Loucy (cell line): Measurements from ENCODE around the gene XKR7.

Experiments
- H2AFZ ChIP-seq: fragments of 200-600 bp; sonication (generic); 2 replicates; pipeline ENCODE4 v1.6.0; 2016; ENCODE audit warnings: antibody characterized with exemption, mild to moderate bottlenecking, low read length, moderate library complexity
- H3F3A ChIP-seq: fragments of 200-600 bp; 2 replicates; pipeline ENCODE4 v1.6.0; 2016; ENCODE audit warnings: antibody characterized with exemption, low read depth, mild to moderate bottlenecking
- H3K27me3 ChIP-seq: fragments of 200-600 bp; sonication (generic); 2 replicates; pipeline ENCODE4 v1.6.1; 2014; ENCODE audit warnings: low read length, mild to moderate bottlenecking; ENCODE audit not compliant: insufficient read depth, poor library complexity, severe bottlenecking
- H3K36me3 ChIP-seq: fragments of 200-600 bp; sonication (generic); 2 replicates; pipeline ENCODE4 v1.6.1; 2016; ENCODE audit warnings: low read length; ENCODE audit not compliant: insufficient read depth
- H3K4me1 ChIP-seq: fragments of 200-600 bp; sonication (generic); 2 replicates; pipeline ENCODE4 v1.5.1; 2014; ENCODE audit warnings: low read length, mild to moderate bottlenecking; ENCODE audit not compliant: insufficient read depth, poor library complexity, severe bottlenecking
- H3K4me2 ChIP-seq: fragments of 200-600 bp; sonication (generic); 2 replicates; pipeline ENCODE4 v1.6.0; 2014; ENCODE audit warnings: antibody characterized with exemption, low read length, low read depth, mild to moderate bottlenecking; ENCODE audit not compliant: poor library complexity, severe bottlenecking
- H3K4me3 ChIP-seq: fragments of 200-600 bp; sonication (generic); 2 replicates; pipeline ENCODE4 v1.5.1; 2014; ENCODE audit warnings: low read length, mild to moderate bottlenecking, mixed read lengths; ENCODE audit not compliant: poor library complexity, severe bottlenecking
- H3K79me2 ChIP-seq: fragments of 200-600 bp; sonication (generic); 2 replicates; pipeline ENCODE4 v1.6.1; 2014; ENCODE audit warnings: low read length; ENCODE audit not compliant: insufficient read depth
- H3K9ac ChIP-seq: fragments of 200-600 bp; sonication (generic); 2 replicates; pipeline ENCODE4 v1.6.0; 2014; ENCODE audit warnings: mild to moderate bottlenecking, low read depth, low read length, moderate library complexity; ENCODE audit not compliant: poor library complexity, severe bottlenecking
- H3K9me2 ChIP-seq: fragments of 200-600 bp; sonication (generic); replicated peaks from 2 replicates; pipeline ENCODE4 v1.6.1; 2016; ENCODE audit warnings: low read depth, low read length, mixed read lengths
- H3K9me3 ChIP-seq: fragments of 200-600 bp; sonication (generic); 2 replicates; pipeline ENCODE4 v1.6.1; 2014; ENCODE audit warnings: mild to moderate bottlenecking, antibody characterized with exemption, low read length, low read depth; ENCODE audit not compliant: insufficient read depth
- H4K20me1 ChIP-seq: fragments of 200-600 bp; sonication (generic); 2 replicates; pipeline ENCODE4 v1.6.0; 2014; ENCODE audit warnings: antibody characterized with exemption, low read length, mild to moderate bottlenecking; ENCODE audit not compliant: insufficient read depth, poor library complexity, severe bottlenecking
- EZH2phosphoT487 ChIP-seq: fragments of 200-600 bp; IDR thresholded peaks from 2 replicates; pipeline ENCODE4 v1.6.1; 2018; ENCODE audit warnings: antibody characterized with exemption, mild to moderate bottlenecking, moderate library complexity, borderline replicate concordance
- TF ChIP-seq, protein P1 (sequence below): fragments of 200-600 bp; sonication (generic); conservative IDR thresholded peaks from 2 replicates; pipeline ENCODE4 v1.5.1; 2014; ENCODE audit warnings: mild to moderate bottlenecking, antibody characterized with exemption, low read length

XKR7 gene

DNA sequence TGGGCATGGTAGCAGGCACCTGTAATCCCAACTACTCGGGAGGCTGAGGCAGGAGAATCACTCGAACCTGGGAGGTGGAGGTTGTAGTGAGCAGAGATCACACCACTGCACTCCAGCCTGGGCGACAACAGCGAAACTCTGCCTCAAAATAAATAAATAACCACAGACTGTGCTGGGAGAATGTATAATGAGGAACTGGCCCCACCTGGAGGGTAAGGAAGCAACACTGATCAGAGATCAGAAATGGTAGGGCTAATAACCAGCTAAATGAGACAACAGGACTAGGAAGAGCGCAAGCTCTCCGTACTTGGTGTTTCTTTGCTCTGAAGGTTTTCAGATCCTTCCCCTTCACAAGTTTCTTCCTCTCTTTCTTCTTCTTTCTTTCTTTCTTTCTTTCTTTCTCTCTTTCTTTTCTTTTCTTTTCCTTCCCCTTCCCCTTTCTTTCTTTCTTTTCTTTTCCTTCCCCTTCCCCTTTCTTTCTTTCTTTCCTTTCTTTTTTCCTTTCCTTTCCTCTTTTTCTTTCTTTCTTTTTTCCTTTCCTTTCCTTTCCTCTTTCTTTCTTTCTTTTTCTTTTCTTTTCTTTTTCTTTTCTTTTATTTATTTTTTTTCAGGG lies 56.8 kb downstream of the XKR7 start:
- no peak overlapping the region for H3K9ac ChIP-seq
- no peaks in the 10 kb centered on the region for H3F3A ChIP-seq
- no peak overlapping the region for H3K4me2 ChIP-seq
- no peaks in the 10 kb centered on the region for H3K9me3 ChIP-seq
- H3K79me2 ChIP-seq = no peaks in the 10 kb centered on the region
- H3K36me3 ChIP-seq = no peaks in the 10 kb centered on the region
- no peaks in the 10 kb centered on the region for H3K27me3 ChIP-seq
- H2AFZ ChIP-seq = no peak overlapping the region
- TF ChIP-seq EZH2phosphoT487 = no peak
- TF ChIP-seq, protein P1, sequence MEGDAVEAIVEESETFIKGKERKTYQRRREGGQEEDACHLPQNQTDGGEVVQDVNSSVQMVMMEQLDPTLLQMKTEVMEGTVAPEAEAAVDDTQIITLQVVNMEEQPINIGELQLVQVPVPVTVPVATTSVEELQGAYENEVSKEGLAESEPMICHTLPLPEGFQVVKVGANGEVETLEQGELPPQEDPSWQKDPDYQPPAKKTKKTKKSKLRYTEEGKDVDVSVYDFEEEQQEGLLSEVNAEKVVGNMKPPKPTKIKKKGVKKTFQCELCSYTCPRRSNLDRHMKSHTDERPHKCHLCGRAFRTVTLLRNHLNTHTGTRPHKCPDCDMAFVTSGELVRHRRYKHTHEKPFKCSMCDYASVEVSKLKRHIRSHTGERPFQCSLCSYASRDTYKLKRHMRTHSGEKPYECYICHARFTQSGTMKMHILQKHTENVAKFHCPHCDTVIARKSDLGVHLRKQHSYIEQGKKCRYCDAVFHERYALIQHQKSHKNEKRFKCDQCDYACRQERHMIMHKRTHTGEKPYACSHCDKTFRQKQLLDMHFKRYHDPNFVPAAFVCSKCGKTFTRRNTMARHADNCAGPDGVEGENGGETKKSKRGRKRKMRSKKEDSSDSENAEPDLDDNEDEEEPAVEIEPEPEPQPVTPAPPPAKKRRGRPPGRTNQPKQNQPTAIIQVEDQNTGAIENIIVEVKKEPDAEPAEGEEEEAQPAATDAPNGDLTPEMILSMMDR = no peak
- peaks cover 7% of the 10 kb centered on the region for H3K4me1 ChIP-seq
- H3K4me3 ChIP-seq = no peak overlapping the region
- no peaks in the 10 kb centered on the region for H4K20me1 ChIP-seq
- no peaks in the 10 kb centered on the region for H3K9me2 ChIP-seq

DNA sequence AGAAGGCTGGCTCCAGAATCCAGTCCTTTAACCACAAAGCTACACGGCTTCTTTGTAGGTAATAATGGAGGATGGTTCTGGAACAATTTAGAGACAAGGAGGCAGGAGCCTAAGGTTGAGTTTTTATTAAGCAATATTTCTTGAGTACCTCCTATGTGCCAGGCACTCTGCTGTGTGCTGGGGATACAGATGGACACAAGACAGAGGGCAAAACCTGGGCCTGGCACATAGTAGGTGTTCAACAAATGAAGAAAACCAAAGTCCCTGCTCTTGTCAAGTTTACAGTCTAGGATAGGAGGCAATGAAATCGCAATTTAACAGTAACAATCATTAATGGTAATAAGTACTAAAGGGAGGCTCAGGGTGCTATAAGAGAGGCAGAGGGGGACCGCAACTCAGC lies 59.7 kb downstream of the XKR7 start:
- no peaks in the 10 kb centered on the region for H3K9me2 ChIP-seq
- no peaks in the 10 kb centered on the region for H3K9me3 ChIP-seq
- H3K79me2 ChIP-seq = no peaks in the 10 kb centered on the region
- no peak overlapping the region for H3K4me3 ChIP-seq
- H3K9ac ChIP-seq = no peak overlapping the region
- H3F3A ChIP-seq = no peaks in the 10 kb centered on the region
- H3K36me3 ChIP-seq = no peaks in the 10 kb centered on the region
- TF ChIP-seq, protein P1 = no peak
- no peak for TF ChIP-seq EZH2phosphoT487
- H3K27me3 ChIP-seq = no peaks in the 10 kb centered on the region
- no peaks in the 10 kb centered on the region for H3K4me1 ChIP-seq
- H2AFZ ChIP-seq = no peak overlapping the region
- no peaks in the 10 kb centered on the region for H4K20me1 ChIP-seq
- no peak overlapping the region for H3K4me2 ChIP-seq

DNA sequence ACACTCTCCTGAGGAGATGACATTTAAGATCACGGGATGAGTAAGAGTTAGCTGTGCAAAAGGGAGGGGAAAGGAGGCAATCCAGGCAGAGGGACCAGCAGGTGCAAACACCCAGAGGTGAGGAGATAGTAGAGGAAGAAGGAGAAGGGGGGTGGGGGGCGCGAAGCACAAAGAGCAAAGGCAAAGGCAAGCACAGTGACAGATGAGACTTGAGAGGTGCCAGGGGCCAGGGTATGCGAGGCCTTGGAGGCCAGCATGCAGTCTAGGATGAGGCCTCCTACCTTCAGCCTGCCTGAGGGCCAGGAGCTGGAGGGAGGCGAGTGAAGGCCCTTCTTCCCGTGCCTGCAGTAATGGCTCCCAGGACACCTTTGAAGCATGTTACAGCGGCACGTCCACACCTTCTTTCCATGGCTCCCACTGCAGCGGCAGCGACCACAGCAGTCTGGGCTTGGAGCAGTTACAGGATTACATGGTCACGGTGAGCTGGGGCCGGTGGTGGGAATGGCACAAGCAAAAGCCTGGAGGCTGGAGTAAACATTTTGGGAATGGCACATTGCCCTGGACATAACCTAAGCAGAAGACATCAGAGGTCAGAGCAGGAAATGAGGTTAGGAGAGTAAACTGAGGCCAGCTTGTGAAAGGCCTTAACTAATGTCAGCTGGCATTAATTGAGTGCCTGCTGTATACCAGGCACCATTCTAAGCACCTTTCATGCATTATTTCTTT lies 60.9 kb downstream of the XKR7 start:
- H3K4me1 ChIP-seq = no peaks in the 10 kb centered on the region
- H3F3A ChIP-seq = no peaks in the 10 kb centered on the region
- H2AFZ ChIP-seq = no peak overlapping the region
- H3K9me2 ChIP-seq = no peaks in the 10 kb centered on the region
- H3K4me3 ChIP-seq = no peak overlapping the region
- no peaks in the 10 kb centered on the region for H4K20me1 ChIP-seq
- no peaks in the 10 kb centered on the region for H3K79me2 ChIP-seq
- TF ChIP-seq, protein P1 = no peak
- TF ChIP-seq EZH2phosphoT487 = no peak
- H3K4me2 ChIP-seq = no peak overlapping the region
- no peaks in the 10 kb centered on the region for H3K9me3 ChIP-seq
- no peaks in the 10 kb centered on the region for H3K27me3 ChIP-seq
- no peaks in the 10 kb centered on the region for H3K36me3 ChIP-seq
- H3K9ac ChIP-seq = no peak overlapping the region
